Activated CD4-positive, alpha-beta T cell treated with anti-CD3 and anti-CD28 coated beads for 36 hours (primary cell): Measurements from ENCODE around the gene RAB3B. TPM values are rescaled to one million over a fixed set of nuclear protein-coding genes. Genes with fewer than 3 reads are reported as not detected.
"Not testable (repeated sequence)": the region's sequence is repeated elsewhere in the genome, so short reads cannot be mapped to it uniquely, and the experiment has no call there.

ENCODE experiments used
- ATAC-seq: fragments of 200-7000 bp; cut with Tn5 transposase; one replicate; pipeline ENCODE4 v1.10.0; 2021; ENCODE audit warnings: mild to moderate bottlenecking, moderate library complexity
- CTCF ChIA-PET: fragments of 350-600 bp; sonication (Branson Sonifier 250); formaldehyde crosslinking; loops from one replicate; lab custom pipeline; 2021; ENCODE audit warnings: antibody characterized with exemption; lab: Charles Lee
- POLR2A ChIA-PET: fragments of 350-600 bp; sonication (Branson Sonifier 250); formaldehyde crosslinking; loops from one replicate; lab custom pipeline; 2021; ENCODE audit warnings: antibody characterized with exemption, inconsistent platforms; lab: Charles Lee
- DNase-seq: peaks from one replicate; pipeline ENCODE4 v3.0.0-alpha.2; 2020
- H3K27ac Mint-ChIP-seq: one replicate; pipeline ENCODE4 v1.8.0; 2021; ENCODE audit warnings: mixed read lengths
- H3K27me3 Mint-ChIP-seq: one replicate; pipeline ENCODE4 v1.8.0; 2021; ENCODE audit warnings: mixed read lengths
- H3K36me3 Mint-ChIP-seq: one replicate; pipeline ENCODE4 v1.8.0; 2021; ENCODE audit warnings: low read depth, mixed read lengths
- H3K4me1 Mint-ChIP-seq: one replicate; pipeline ENCODE4 v1.8.0; 2021; ENCODE audit warnings: mixed read lengths
- H3K4me3 Mint-ChIP-seq: one replicate; pipeline ENCODE4 v1.8.0; 2021; ENCODE audit warnings: mild to moderate bottlenecking, moderate library complexity, mixed read lengths
- H3K9me3 Mint-ChIP-seq: one replicate; pipeline ENCODE4 v1.8.0; 2021; ENCODE audit warnings: low read depth, mixed read lengths
- intact Hi-C, 2 experiments: fragments of 100-400 bp; cut with DNase I in 1 of 2; cut with micrococcal nuclease in 1 of 2; formaldehyde crosslinking; loops; one replicate each; pipeline versions ENCODE4 v1.14.2 to v1.15.1; 2022 to 2024; cut with DNase I, micrococcal nuclease
- total RNA-seq, 2 experiments: library from RNA; stranded (reverse); gene quantifications; one replicate each; pipeline ENCODE4 v1.2.3, GENCODE V29; 2021

Gene RAB3B
- total RNA-seq, 2 experiments from 2014 or later, result 0.07 to 0.11 TPM

- CTCF ChIA-PET, result not testable (repeated sequence)
These were observed 23.2 kb downstream of the RAB3B start for GRCh38 chr1:51967213-51967791.

GRCh38 chr1:51966559-51966958, 23.9 kb downstream of the RAB3B start:
- ChIA-PET POLR2A (no interaction called here), CTCF (interaction anchor here (0.7 kb wide), 1 partner anchor 328 kb away, joined by 4 read pairs; no protein-coding TSS in a partner anchor)
- peaks cover 4% of the 10 kb centered on the region for H3K27me3 Mint-ChIP-seq
- H3K36me3 Mint-ChIP-seq, result no peaks in the 10 kb centered on the region
- no peak for ATAC-seq
- no peak for DNase-seq
- no peaks in the 10 kb centered on the region for H3K9me3 Mint-ChIP-seq
- no peak overlapping the region for H3K27ac Mint-ChIP-seq
- no peak overlapping the region for H3K4me3 Mint-ChIP-seq
- intact Hi-C loops, result no loop called here
- no peaks in the 10 kb centered on the region for H3K4me1 Mint-ChIP-seq

More at GRCh38 chr1:51967213-51967791, 23.2 kb downstream of the RAB3B start:
- H3K4me3 Mint-ChIP-seq, DNase-seq, ATAC-seq, intact Hi-C loops, H3K36me3 Mint-ChIP-seq, H3K9me3 Mint-ChIP-seq, H3K27ac Mint-ChIP-seq, H3K4me1 Mint-ChIP-seq, H3K27me3 Mint-ChIP-seq: not testable (repeated sequence)
- POLR2A ChIA-PET, result interaction anchor here (0.5 kb wide), 1 partner anchor 104 kb away, joined by 4 read pairs; no protein-coding TSS in a partner anchor

GRCh38 chr1:51964309-51964696, 26.2 kb downstream of the RAB3B start:
- ChIA-PET POLR2A (no interaction called here), CTCF (no interaction called here)
- Mint-ChIP-seq H3K9me3 (no peaks in the 10 kb centered on the region), H3K4me3 (no peak overlapping the region), H3K4me1 (no peaks in the 10 kb centered on the region), H3K36me3 (no peaks in the 10 kb centered on the region), H3K27ac (no peak overlapping the region), H3K27me3 (peaks cover 6% of the 10 kb centered on the region)
- DNase-seq (no peak), ATAC-seq (no peak)
- intact Hi-C loops, result no loop called here

GRCh38 chr1:51963592-51964308, 26.8 kb downstream of the RAB3B start:
- ChIA-PET POLR2A (no interaction called here), CTCF (no interaction called here)
- Mint-ChIP-seq H3K36me3 (no peaks in the 10 kb centered on the region), H3K27ac (no peak overlapping the region), H3K9me3 (no peaks in the 10 kb centered on the region), H3K4me3 (no peak overlapping the region), H3K27me3 (peaks cover 6% of the 10 kb centered on the region), H3K4me1 (no peaks in the 10 kb centered on the region)
- intact Hi-C loops, result no loop called here
- ATAC-seq (no peak), DNase-seq (no peak)

- H3K4me1 Mint-ChIP-seq, result no peaks in the 10 kb centered on the region
- peaks cover 4% of the 10 kb centered on the region for H3K27me3 Mint-ChIP-seq
- POLR2A ChIA-PET, result no interaction called here
- DNase-seq, result no peak
- H3K4me3 Mint-ChIP-seq, result no peak overlapping the region
- ATAC-seq, result no peak
- no peak overlapping the region for H3K27ac Mint-ChIP-seq
- H3K9me3 Mint-ChIP-seq, result no peaks in the 10 kb centered on the region
- intact Hi-C loops, result no loop called here
- no peaks in the 10 kb centered on the region for H3K36me3 Mint-ChIP-seq
- CTCF ChIA-PET, result interaction anchor here (0.6 to 0.7 kb wide), 2 partner anchors 66 to 154 kb away, joined by 3 read pairs; no protein-coding TSS in a partner anchor
These were observed 27.8 kb downstream of the RAB3B start for GRCh38 chr1:51962486-51963356.

- Mint-ChIP-seq H3K9me3 (no peaks in the 10 kb centered on the region), H3K4me1 (no peaks in the 10 kb centered on the region), H3K36me3 (no peaks in the 10 kb centered on the region), H3K27ac (no peak overlapping the region), H3K27me3 (peaks cover 4% of the 10 kb centered on the region), H3K4me3 (no peak overlapping the region)
- DNase-seq, result no peak
- intact Hi-C loops, result no loop called here
- ChIA-PET POLR2A (no interaction called here), CTCF (interaction anchor here (0.7 kb wide), 1 partner anchor 66 kb away, joined by 3 read pairs; no protein-coding TSS in a partner anchor)
- ATAC-seq, result no peak
These were observed 28.5 kb downstream of the RAB3B start for GRCh38 chr1:51961954-51962353.

- H3K27ac Mint-ChIP-seq, result no peak overlapping the region
- CTCF ChIA-PET, result no interaction called here
- peaks cover 2% of the 10 kb centered on the region for H3K4me1 Mint-ChIP-seq
- ATAC-seq (no peak), DNase-seq (no peak)
- H3K4me3 Mint-ChIP-seq, result no peak overlapping the region
- no peaks in the 10 kb centered on the region for H3K9me3 Mint-ChIP-seq
- POLR2A ChIA-PET, result no interaction called here
- H3K27me3 Mint-ChIP-seq, result peaks cover 4% of the 10 kb centered on the region
- no peaks in the 10 kb centered on the region for H3K36me3 Mint-ChIP-seq
- intact Hi-C loops, result no loop called here
These were observed 29.3 kb downstream of the RAB3B start for GRCh38 chr1:51961231-51961630.

GRCh38 chr1:51960262-51960661, 30.2 kb downstream of the RAB3B start:
- Mint-ChIP-seq H3K9me3 (no peaks in the 10 kb centered on the region), H3K27ac (no peak overlapping the region), H3K27me3 (peaks cover 4% of the 10 kb centered on the region), H3K36me3 (no peaks in the 10 kb centered on the region), H3K4me3 (no peak overlapping the region), H3K4me1 (peaks cover 2% of the 10 kb centered on the region)
- POLR2A ChIA-PET, result interaction anchor here (0.6 kb wide), 1 partner anchor 10 kb away, joined by 5 read pairs; no protein-coding TSS in a partner anchor
- no peak for DNase-seq
- CTCF ChIA-PET, result interaction anchor here (0.8 kb wide), 1 partner anchor 18 kb away, joined by 3 read pairs; no protein-coding TSS in a partner anchor
- ATAC-seq, result no peak
- intact Hi-C loops, result no loop called here

GRCh38 chr1:51958824-51959223, 31.7 kb downstream of the RAB3B start:
- Mint-ChIP-seq H3K27ac (no peak overlapping the region), H3K4me3 (no peak overlapping the region), H3K4me1 (peaks cover 2% of the 10 kb centered on the region), H3K9me3 (no peaks in the 10 kb centered on the region), H3K27me3 (peaks cover 4% of the 10 kb centered on the region), H3K36me3 (no peaks in the 10 kb centered on the region)
- ATAC-seq (no peak), DNase-seq (no peak)
- ChIA-PET CTCF (no interaction called here), POLR2A (no interaction called here)
- intact Hi-C loops, result no loop called here

- peaks cover 8% of the 10 kb centered on the region for H3K4me1 Mint-ChIP-seq
- no peak overlapping the region for H3K27ac Mint-ChIP-seq
- ChIA-PET CTCF (interaction anchor here (0.9 kb wide), 1 partner anchor 30 kb away, joined by 3 read pairs; no protein-coding TSS in a partner anchor), POLR2A (no interaction called here)
- no peaks in the 10 kb centered on the region for H3K9me3 Mint-ChIP-seq
- intact Hi-C loops, result no loop called here
- H3K27me3 Mint-ChIP-seq, result peaks cover 4% of the 10 kb centered on the region
- H3K4me3 Mint-ChIP-seq, result no peak overlapping the region
- H3K36me3 Mint-ChIP-seq, result no peaks in the 10 kb centered on the region
- DNase-seq, result no peak
- no peak for ATAC-seq
These were observed 32.9 kb downstream of the RAB3B start for GRCh38 chr1:51957618-51958017.
